K562 (cell line): ENCODE data around the gene RIPOR1.
A peak's percentile ranks its signal among the peaks of the same experiment; 100 is the strongest.

Experiments
- GTF2F1 ChIP-seq: IDR thresholded peaks from 2 replicates; pipeline ENCODE4 v1.6.1; 2011; ENCODE audit warnings: low read depth, low read length, improper control_type of control experiment
- MTA3 ChIP-seq: fragments of 450-650 bp; formaldehyde crosslinking; IDR thresholded peaks from 2 replicates; pipeline ENCODE4 v1.6.1; 2017; ENCODE audit warnings: mild to moderate bottlenecking, borderline replicate concordance
- RFX5 ChIP-seq: IDR thresholded peaks from 2 replicates; pipeline ENCODE4 v1.6.1; 2011; ENCODE audit warnings: low read depth, mild to moderate bottlenecking, improper control_type of control experiment, low read length
- SIN3A ChIP-seq, 2 experiments: fragments of 150-350 bp in 1 of 2; IDR thresholded peaks; 2 replicates each; pipeline ENCODE4 v1.6.1; 2011 to 2016; ENCODE audit warnings: borderline replicate concordance in 2 of 2, low read depth in 2 of 2, low read length in 2 of 2, mild to moderate bottlenecking in 2 of 2, moderate library complexity in 2 of 2; ENCODE audit not compliant: control insufficient read depth in 1 of 2
- SMARCC2 ChIP-seq: fragments of 450-650 bp; IDR thresholded peaks from 2 replicates; pipeline ENCODE4 v1.6.1; 2017; ENCODE audit warnings: antibody characterized with exemption, moderate library complexity, mild to moderate bottlenecking, low read depth
- TBP ChIP-seq: optimal IDR thresholded peaks from 2 replicates; pipeline ENCODE3; 2011; ENCODE audit warnings: low read depth, low read length, improper control_type of control experiment
- TCF3 ChIP-seq: sonication (generic); formaldehyde crosslinking; IDR thresholded peaks from 2 replicates; pipeline ENCODE4 v1.4.0; 2020; ENCODE audit warnings: mild to moderate bottlenecking, missing genetic modification reagents
- ZNF134 ChIP-seq: fragments of 250-450 bp; sonication (Bioruptor Pico); conservative IDR thresholded peaks from 2 replicates; pipeline ENCODE4 v1.4.0; 2020
- ZNF766 ChIP-seq: fragments of 200-800 bp; sonication (Bioruptor generic); conservative IDR thresholded peaks from 2 replicates; pipeline ENCODE4 v1.6.1; 2016; ENCODE audit warnings: missing genetic modification characterization, missing compliant biosample characterization
- TF ChIP-seq, protein P1 (sequence below), 3 experiments: IDR thresholded peaks in 2 of 3; conservative IDR thresholded peaks in 1 of 3; 2 replicates each; pipeline ENCODE4 v1.5.1; 2011 to 2012; ENCODE audit warnings: low read length in 3 of 3, mild to moderate bottlenecking in 3 of 3, control low read depth in 2 of 3, improper control_type of control experiment in 1 of 3, inconsistent platforms in 1 of 3, low read depth in 1 of 3, mixed read lengths in 1 of 3, moderate library complexity in 1 of 3; ENCODE audit not compliant: insufficient read depth in 2 of 3
- TF ChIP-seq, protein P2 (sequence below): sonication (generic); formaldehyde crosslinking; IDR thresholded peaks from 2 replicates; pipeline ENCODE4 v1.8.0; 2022; ENCODE audit warnings: mild to moderate bottlenecking, low read depth, missing genetic modification reagents
- TF ChIP-seq, protein P3 (sequence below): fragments of 450-650 bp; formaldehyde crosslinking; IDR thresholded peaks from 2 replicates; pipeline ENCODE4 v1.4.0; 2022; ENCODE audit warnings: missing genetic modification characterization
- TF ChIP-seq, protein P4 (sequence below): sonication (generic); formaldehyde crosslinking; IDR thresholded peaks from 2 replicates; pipeline ENCODE4 v1.8.0; 2022; ENCODE audit warnings: mild to moderate bottlenecking, missing genetic modification reagents, borderline replicate concordance
- TF ChIP-seq, protein P5 (sequence below): fragments of 250-450 bp; sonication (Bioruptor Pico); IDR thresholded peaks from 2 replicates; pipeline ENCODE4 v1.8.0; 2021; ENCODE audit warnings: moderate library complexity, mild to moderate bottlenecking, inconsistent platforms

DNA sequence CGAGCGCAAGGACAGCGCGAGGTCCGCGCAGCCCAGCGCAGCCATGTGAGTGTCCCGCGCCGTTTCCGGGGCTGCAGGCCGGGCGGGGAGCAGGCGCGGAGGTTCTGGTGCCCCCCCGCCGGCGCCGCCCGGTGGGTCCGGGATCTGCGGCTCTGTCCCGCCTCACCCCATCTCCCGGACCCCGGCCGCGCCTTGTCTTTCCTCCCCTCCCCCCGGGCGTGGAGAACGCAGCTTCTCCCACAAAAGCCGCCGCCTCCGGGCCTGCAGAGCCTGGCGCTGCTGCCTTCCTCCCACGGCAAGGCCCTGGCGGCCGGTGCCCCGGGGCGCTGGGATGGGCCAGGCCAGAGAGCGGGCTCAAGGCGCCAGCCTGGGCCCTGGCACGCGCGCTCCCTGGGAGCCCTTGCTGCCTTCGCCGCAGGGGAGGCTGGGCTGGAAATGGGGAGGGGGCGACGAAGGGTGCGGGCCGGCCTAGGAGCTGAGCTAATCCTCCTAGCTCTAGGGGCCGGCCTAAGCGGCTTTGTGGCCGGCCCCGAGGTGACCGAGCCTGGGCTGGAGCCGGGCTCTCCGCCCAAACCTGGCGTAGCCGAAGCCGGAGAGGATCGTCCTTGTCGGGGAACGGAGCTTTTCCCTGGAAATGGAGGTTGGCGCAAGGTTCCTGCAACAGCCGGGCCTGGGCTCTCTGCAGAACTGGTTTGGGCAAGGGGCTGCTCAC is 397 bp downstream of the RIPOR1 start:
- TF ChIP-seq GTF2F1: no peak
- TF ChIP-seq, protein P1, sequence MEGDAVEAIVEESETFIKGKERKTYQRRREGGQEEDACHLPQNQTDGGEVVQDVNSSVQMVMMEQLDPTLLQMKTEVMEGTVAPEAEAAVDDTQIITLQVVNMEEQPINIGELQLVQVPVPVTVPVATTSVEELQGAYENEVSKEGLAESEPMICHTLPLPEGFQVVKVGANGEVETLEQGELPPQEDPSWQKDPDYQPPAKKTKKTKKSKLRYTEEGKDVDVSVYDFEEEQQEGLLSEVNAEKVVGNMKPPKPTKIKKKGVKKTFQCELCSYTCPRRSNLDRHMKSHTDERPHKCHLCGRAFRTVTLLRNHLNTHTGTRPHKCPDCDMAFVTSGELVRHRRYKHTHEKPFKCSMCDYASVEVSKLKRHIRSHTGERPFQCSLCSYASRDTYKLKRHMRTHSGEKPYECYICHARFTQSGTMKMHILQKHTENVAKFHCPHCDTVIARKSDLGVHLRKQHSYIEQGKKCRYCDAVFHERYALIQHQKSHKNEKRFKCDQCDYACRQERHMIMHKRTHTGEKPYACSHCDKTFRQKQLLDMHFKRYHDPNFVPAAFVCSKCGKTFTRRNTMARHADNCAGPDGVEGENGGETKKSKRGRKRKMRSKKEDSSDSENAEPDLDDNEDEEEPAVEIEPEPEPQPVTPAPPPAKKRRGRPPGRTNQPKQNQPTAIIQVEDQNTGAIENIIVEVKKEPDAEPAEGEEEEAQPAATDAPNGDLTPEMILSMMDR (IDR thresholded peaks at IDR 0.05 in 2 of 3, conservative IDR thresholded peaks at IDR 0.05 in 1 of 3; ENCODE audit: insufficient read depth in 2 of 3, low read depth in 1 of 3, low read length in 3 of 3): no peak
- TF ChIP-seq TBP: peak; percentile 10
- TF ChIP-seq, protein P2, sequence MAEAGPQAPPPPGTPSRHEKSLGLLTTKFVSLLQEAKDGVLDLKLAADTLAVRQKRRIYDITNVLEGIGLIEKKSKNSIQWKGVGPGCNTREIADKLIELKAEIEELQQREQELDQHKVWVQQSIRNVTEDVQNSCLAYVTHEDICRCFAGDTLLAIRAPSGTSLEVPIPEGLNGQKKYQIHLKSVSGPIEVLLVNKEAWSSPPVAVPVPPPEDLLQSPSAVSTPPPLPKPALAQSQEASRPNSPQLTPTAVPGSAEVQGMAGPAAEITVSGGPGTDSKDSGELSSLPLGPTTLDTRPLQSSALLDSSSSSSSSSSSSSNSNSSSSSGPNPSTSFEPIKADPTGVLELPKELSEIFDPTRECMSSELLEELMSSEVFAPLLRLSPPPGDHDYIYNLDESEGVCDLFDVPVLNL (CRISPR knock-in tag): no peak
- TF ChIP-seq, protein P3, sequence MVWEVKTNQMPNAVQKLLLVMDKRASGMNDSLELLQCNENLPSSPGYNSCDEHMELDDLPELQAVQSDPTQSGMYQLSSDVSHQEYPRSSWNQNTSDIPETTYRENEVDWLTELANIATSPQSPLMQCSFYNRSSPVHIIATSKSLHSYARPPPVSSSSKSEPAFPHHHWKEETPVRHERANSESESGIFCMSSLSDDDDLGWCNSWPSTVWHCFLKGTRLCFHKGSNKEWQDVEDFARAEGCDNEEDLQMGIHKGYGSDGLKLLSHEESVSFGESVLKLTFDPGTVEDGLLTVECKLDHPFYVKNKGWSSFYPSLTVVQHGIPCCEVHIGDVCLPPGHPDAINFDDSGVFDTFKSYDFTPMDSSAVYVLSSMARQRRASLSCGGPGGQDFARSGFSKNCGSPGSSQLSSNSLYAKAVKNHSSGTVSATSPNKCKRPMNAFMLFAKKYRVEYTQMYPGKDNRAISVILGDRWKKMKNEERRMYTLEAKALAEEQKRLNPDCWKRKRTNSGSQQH (CRISPR knock-in tag): 0 out of 2 replicates have a peak, but pooled peaks have one; percentile 18
- TF ChIP-seq SIN3A (IDR thresholded peaks at IDR 0.05; ENCODE audit: borderline replicate concordance in 2 of 2, control insufficient read depth in 1 of 2, low read depth in 2 of 2, low read length in 2 of 2): no peak
- no peak for TF ChIP-seq ZNF134 (CRISPR knock-in tag)
- TF ChIP-seq SMARCC2: no peak
- TF ChIP-seq, protein P4, sequence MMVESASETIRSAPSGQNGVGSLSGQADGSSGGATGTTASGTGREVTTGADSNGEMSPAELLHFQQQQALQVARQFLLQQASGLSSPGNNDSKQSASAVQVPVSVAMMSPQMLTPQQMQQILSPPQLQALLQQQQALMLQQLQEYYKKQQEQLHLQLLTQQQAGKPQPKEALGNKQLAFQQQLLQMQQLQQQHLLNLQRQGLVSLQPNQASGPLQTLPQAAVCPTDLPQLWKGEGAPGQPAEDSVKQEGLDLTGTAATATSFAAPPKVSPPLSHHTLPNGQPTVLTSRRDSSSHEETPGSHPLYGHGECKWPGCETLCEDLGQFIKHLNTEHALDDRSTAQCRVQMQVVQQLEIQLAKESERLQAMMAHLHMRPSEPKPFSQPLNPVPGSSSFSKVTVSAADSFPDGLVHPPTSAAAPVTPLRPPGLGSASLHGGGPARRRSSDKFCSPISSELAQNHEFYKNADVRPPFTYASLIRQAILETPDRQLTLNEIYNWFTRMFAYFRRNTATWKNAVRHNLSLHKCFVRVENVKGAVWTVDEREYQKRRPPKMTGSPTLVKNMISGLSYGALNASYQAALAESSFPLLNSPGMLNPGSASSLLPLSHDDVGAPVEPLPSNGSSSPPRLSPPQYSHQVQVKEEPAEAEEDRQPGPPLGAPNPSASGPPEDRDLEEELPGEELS: no peak; the same call in 1 of the 2 replicates
- TF ChIP-seq ZNF766 (CRISPR knock-in tag): no peak
- TF ChIP-seq TCF3 (CRISPR knock-in tag): no peak
- TF ChIP-seq, protein P5, sequence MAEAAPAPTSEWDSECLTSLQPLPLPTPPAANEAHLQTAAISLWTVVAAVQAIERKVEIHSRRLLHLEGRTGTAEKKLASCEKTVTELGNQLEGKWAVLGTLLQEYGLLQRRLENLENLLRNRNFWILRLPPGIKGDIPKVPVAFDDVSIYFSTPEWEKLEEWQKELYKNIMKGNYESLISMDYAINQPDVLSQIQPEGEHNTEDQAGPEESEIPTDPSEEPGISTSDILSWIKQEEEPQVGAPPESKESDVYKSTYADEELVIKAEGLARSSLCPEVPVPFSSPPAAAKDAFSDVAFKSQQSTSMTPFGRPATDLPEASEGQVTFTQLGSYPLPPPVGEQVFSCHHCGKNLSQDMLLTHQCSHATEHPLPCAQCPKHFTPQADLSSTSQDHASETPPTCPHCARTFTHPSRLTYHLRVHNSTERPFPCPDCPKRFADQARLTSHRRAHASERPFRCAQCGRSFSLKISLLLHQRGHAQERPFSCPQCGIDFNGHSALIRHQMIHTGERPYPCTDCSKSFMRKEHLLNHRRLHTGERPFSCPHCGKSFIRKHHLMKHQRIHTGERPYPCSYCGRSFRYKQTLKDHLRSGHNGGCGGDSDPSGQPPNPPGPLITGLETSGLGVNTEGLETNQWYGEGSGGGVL (CRISPR knock-in tag): no peak
- TF ChIP-seq MTA3: no peak
- TF ChIP-seq RFX5: no peak
